Liver (tissue), 9 donors: Measurements from ENCODE around the gene RDX. TPM values are rescaled to one million over a fixed set of nuclear protein-coding genes. Genes with fewer than 3 reads are reported as not detected.

Source experiments
- DNase-seq: peaks from one replicate; pipeline ENCODE4 v3.0.0-alpha.2; 2017; ENCODE audit warnings: low spot score
- H3K27ac ChIP-seq, 2 donors: one replicate each; pipeline ENCODE4 v1.7.0; 2013; ENCODE audit warnings: inconsistent platforms in 2 of 2, low read length in 2 of 2, control low read depth in 1 of 2, low read depth in 1 of 2, mild to moderate bottlenecking in 1 of 2
- H3K27me3 ChIP-seq, 4 donors: one replicate each; pipeline versions ENCODE4 v1.6.1 to v1.7.0; 2013; ENCODE audit warnings: low read length in 3 of 4, inconsistent platforms in 1 of 4, mild to moderate bottlenecking in 1 of 4, moderate library complexity in 1 of 4; ENCODE audit not compliant: control insufficient read depth in 4 of 4, insufficient read depth in 4 of 4
- H3K36me3 ChIP-seq, 4 donors: one replicate each; pipeline versions ENCODE4 v1.6.1 to v1.7.0; 2013; ENCODE audit warnings: low read length in 3 of 4, mild to moderate bottlenecking in 3 of 4, low read depth in 1 of 4, moderate library complexity in 1 of 4; ENCODE audit not compliant: control insufficient read depth in 4 of 4, insufficient read depth in 3 of 4
- H3K4me1 ChIP-seq, 4 donors: one replicate each; pipeline versions ENCODE4 v1.6.1 to v1.7.0; 2013; ENCODE audit warnings: low read length in 3 of 4, mild to moderate bottlenecking in 3 of 4, moderate library complexity in 1 of 4; ENCODE audit not compliant: control insufficient read depth in 4 of 4, insufficient read depth in 4 of 4
- H3K4me3 ChIP-seq, 3 donors: one replicate each; pipeline versions ENCODE4 v1.6.1 to v1.7.0; 2013; ENCODE audit warnings: low read length in 3 of 3, control low read depth in 1 of 3, low read depth in 1 of 3, mild to moderate bottlenecking in 1 of 3
- H3K9ac ChIP-seq, 2 donors: one replicate each; pipeline ENCODE4 v1.7.0; 2013; ENCODE audit warnings: low read length in 2 of 2, mild to moderate bottlenecking in 2 of 2, moderate library complexity in 2 of 2, control low read depth in 1 of 2, low read depth in 1 of 2
- H3K9me3 ChIP-seq, 4 donors: one replicate each; pipeline versions ENCODE4 v1.6.1 to v1.7.0; 2013; ENCODE audit warnings: low read length in 3 of 4; ENCODE audit not compliant: control insufficient read depth in 4 of 4
- FOXA1 ChIP-seq: IDR thresholded peaks from 2 replicates; pipeline ENCODE4 v1.6.1; 2016; ENCODE audit warnings: antibody characterized with exemption
- FOXA2 ChIP-seq: IDR thresholded peaks from 2 replicates; pipeline ENCODE4 v1.6.1; 2016; ENCODE audit warnings: antibody characterized with exemption
- GABPA ChIP-seq, 2 donors: IDR thresholded peaks in 1 of 2; conservative IDR thresholded peaks in 1 of 2; 2 replicates each; pipeline ENCODE4 v1.6.1; 2016; ENCODE audit warnings: antibody characterized with exemption in 2 of 2, mild to moderate bottlenecking in 1 of 2, moderate library complexity in 1 of 2
- HNF4A ChIP-seq, 2 donors: conservative IDR thresholded peaks; 2 replicates each; pipeline ENCODE4 v1.6.1; 2016; ENCODE audit warnings: antibody characterized with exemption in 2 of 2, mild to moderate bottlenecking in 2 of 2
- HNF4G ChIP-seq: IDR thresholded peaks from 2 replicates; pipeline ENCODE4 v1.6.1; 2016; ENCODE audit warnings: antibody characterized with exemption
- JUND ChIP-seq, 2 donors: IDR thresholded peaks; 2 replicates each; pipeline ENCODE4 v1.6.1; 2016; ENCODE audit warnings: antibody characterized with exemption in 2 of 2
- MAX ChIP-seq: IDR thresholded peaks from 2 replicates; pipeline ENCODE4 v1.6.1; 2016; ENCODE audit warnings: antibody characterized with exemption
- NR2F2 ChIP-seq: IDR thresholded peaks from 2 replicates; pipeline ENCODE4 v1.6.1; 2016; ENCODE audit warnings: antibody characterized with exemption
- RAD21 ChIP-seq, 2 donors: IDR thresholded peaks; 2 replicates each; pipeline ENCODE4 v1.6.1; 2016; ENCODE audit warnings: antibody characterized with exemption in 2 of 2, mild to moderate bottlenecking in 2 of 2
- SP1 ChIP-seq: IDR thresholded peaks from 2 replicates; pipeline ENCODE4 v1.6.1; 2018; ENCODE audit warnings: antibody characterized with exemption, mild to moderate bottlenecking
- TAF1 ChIP-seq: conservative IDR thresholded peaks from 2 replicates; pipeline ENCODE4 v1.6.1; 2016; ENCODE audit warnings: antibody characterized with exemption, mild to moderate bottlenecking
- ZBTB33 ChIP-seq: IDR thresholded peaks from 2 replicates; pipeline ENCODE4 v1.6.1; 2016; ENCODE audit warnings: antibody characterized with exemption
- WGBS: extraction: QIAGEN DNeasy Blood & Tissue Kit; methylation state at CpG from one replicate; pipeline ENCODE4 v1.1.7; 2013; 5-methylcytosine and 5-hydroxymethylcytosine counted together
- polyA plus RNA-seq, 2 donors: library from polyadenylated mRNA; stranded (reverse) in 1 of 2; unstranded in 1 of 2; fragments of 200-250 nt in 1 of 2; fragments of >200 nt in 1 of 2; fragmentation: Nextera tagmentation in 1 of 2; extraction: Ambion mirVana in 1 of 2; gene quantifications; one replicate each; pipeline versions ENCODE4 v1.2.1 to v1.2.3, GENCODE V29; 2013 to 2015
- total RNA-seq, 2 donors: library from RNA; depleted of rRNA; stranded (reverse); fragments of >200 nt; gene quantifications; one replicate each; pipeline ENCODE4 v1.2.3, GENCODE V29; 2014
- TF ChIP-seq, protein P1 (sequence below): fragments of 150-350 bp; IDR thresholded peaks from 2 replicates; pipeline ENCODE4 v1.5.1; 2017; ENCODE audit warnings: improper control_type of control experiment, low read depth, low read length; ENCODE audit not compliant: missing input control
- TF ChIP-seq, protein P2 (sequence below): IDR thresholded peaks from 2 replicates; pipeline ENCODE4 v1.6.1; 2016; ENCODE audit warnings: antibody characterized with exemption
- donor health status: healthy.
- donor health status: healthy.
- donor health status: healthy.
- donor health status: healthy.
- donor health status: healthy.

RDX gene
- total and polyA plus RNA-seq, 4 donors: 19.9 to 116 (median 53.9) TPM

GRCh38 chr11:110161061-110161460, 135.4 kb downstream of the RDX start:
- Histone ChIP-seq H3K4me3 (no peak overlapping the region), H3K36me3 (peaks cover 0 to 30% (median 21%) of the 10 kb centered on the region in 4 donors), H3K4me1 (peaks cover 0 to 5% (median 2%) of the 10 kb centered on the region in 4 donors), H3K27ac (no peak overlapping the region), H3K27me3 (no peaks in the 10 kb centered on the region), H3K9ac (no peak overlapping the region), H3K9me3 (no peaks in the 10 kb centered on the region)
- no peak for TF ChIP-seq JUND (IDR thresholded peaks at IDR 0.05)
- no peak for TF ChIP-seq TAF1
- no peak for DNase-seq
- 97% methylated on average over 9 of the region's 9 CpGs for WGBS

DNA sequence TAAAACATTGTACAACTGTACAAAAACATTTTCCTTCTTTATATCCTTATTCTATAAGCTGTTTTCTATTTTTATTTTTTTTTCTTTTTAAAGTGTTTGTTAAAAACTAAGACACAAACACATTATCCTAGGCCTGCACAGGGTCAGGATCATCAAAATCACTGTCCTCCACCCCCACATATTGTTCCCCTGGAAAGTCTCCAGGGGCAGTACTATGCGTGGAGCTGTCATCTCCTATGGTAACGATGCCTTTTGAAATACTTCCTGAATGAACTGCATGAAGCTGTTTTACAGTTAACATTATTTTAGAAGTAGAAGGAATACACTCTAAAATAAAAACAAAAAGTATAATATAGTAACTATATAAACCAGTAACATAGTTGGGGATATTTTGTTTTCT, 136.0 kb downstream of the RDX start:
- WGBS: 70% methylated on average over 2 of the region's 2 CpGs
- no peaks in the 10 kb centered on the region for H3K9me3 ChIP-seq
- H3K27ac ChIP-seq: no peak overlapping the region
- H3K4me3 ChIP-seq: no peak overlapping the region
- DNase-seq: no peak
- no peaks in the 10 kb centered on the region for H3K27me3 ChIP-seq
- peaks cover 0 to 5% (median 2%) of the 10 kb centered on the region in 4 donors for H3K4me1 ChIP-seq
- peaks cover 0 to 27% (median 19%) of the 10 kb centered on the region in 4 donors for H3K36me3 ChIP-seq
- no peak for TF ChIP-seq FOXA1
- TF ChIP-seq SP1: no peak
- no peak for TF ChIP-seq JUND (IDR thresholded peaks at IDR 0.05)
- TF ChIP-seq, protein P1, sequence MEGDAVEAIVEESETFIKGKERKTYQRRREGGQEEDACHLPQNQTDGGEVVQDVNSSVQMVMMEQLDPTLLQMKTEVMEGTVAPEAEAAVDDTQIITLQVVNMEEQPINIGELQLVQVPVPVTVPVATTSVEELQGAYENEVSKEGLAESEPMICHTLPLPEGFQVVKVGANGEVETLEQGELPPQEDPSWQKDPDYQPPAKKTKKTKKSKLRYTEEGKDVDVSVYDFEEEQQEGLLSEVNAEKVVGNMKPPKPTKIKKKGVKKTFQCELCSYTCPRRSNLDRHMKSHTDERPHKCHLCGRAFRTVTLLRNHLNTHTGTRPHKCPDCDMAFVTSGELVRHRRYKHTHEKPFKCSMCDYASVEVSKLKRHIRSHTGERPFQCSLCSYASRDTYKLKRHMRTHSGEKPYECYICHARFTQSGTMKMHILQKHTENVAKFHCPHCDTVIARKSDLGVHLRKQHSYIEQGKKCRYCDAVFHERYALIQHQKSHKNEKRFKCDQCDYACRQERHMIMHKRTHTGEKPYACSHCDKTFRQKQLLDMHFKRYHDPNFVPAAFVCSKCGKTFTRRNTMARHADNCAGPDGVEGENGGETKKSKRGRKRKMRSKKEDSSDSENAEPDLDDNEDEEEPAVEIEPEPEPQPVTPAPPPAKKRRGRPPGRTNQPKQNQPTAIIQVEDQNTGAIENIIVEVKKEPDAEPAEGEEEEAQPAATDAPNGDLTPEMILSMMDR: no peak
- TF ChIP-seq TAF1: no peak
- TF ChIP-seq RAD21 (IDR thresholded peaks at IDR 0.05): no peak
- TF ChIP-seq, protein P2, sequence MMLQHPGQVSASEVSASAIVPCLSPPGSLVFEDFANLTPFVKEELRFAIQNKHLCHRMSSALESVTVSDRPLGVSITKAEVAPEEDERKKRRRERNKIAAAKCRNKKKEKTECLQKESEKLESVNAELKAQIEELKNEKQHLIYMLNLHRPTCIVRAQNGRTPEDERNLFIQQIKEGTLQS: no peak
- no peak for TF ChIP-seq GABPA (IDR thresholded peaks at IDR 0.05 in 1 of 2, conservative IDR thresholded peaks at IDR 0.05 in 1 of 2)
- TF ChIP-seq FOXA2: no peak
- no peak for TF ChIP-seq HNF4A (conservative IDR thresholded peaks at IDR 0.05)
- no peak for TF ChIP-seq HNF4G
- no peak for TF ChIP-seq ZBTB33
- no peak for TF ChIP-seq MAX
- TF ChIP-seq NR2F2: no peak
- no peak overlapping the region for H3K9ac ChIP-seq

DNA sequence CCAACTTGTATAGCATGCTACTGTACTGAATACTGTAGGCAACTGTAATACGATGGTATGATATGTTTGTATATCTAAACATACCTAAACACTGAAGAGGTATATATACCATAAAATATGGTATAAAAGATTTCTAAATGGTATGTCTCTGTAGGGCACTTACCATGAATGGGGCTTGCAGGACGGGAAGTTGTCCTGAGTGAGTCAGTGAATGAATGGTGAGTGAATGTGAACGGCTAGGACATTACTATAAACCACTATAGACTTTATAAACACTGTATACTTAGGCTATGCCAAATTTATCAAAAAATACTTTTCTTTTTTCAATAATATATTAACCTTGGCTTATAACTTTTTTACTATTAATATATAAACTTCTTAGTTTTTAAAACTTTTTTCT, 136.4 kb downstream of the RDX start:
- peaks cover 0 to 23% (median 15%) of the 10 kb centered on the region in 4 donors for H3K36me3 ChIP-seq
- H3K4me1 ChIP-seq: peaks cover 0 to 5% (median 2%) of the 10 kb centered on the region in 4 donors
- H3K27ac ChIP-seq: no peak overlapping the region
- H3K4me3 ChIP-seq: no peak overlapping the region
- TF ChIP-seq, protein P2: no peak
- no peaks in the 10 kb centered on the region for H3K9me3 ChIP-seq
- no peaks in the 10 kb centered on the region for H3K27me3 ChIP-seq
- WGBS: 95% methylated on average over 3 of the region's 3 CpGs
- no peak for DNase-seq
- H3K9ac ChIP-seq: no peak overlapping the region
